RWPE1 (cell line): Measurements from ENCODE around the gene PAM16.

Experiments
- CTCF ChIA-PET: fragments of 350-600 bp; sonication (Branson Sonifier 250); formaldehyde crosslinking; extraction: SDS; loops from one replicate; lab custom pipeline; 2021; lab: Yijun Ruan, JAX
- POLR2A ChIA-PET: fragments of 400-600 bp; formaldehyde crosslinking; extraction: SDS; loops from one replicate; lab custom pipeline; 2020; ENCODE audit warnings: antibody characterized with exemption; ENCODE audit not compliant: low non-redundant PET; lab: Yijun Ruan, JAX
- DNase-seq: peaks from one replicate; pipeline ENCODE4 v3.0.0; 2012; ENCODE audit warnings: low spot score
- H3K27ac ChIP-seq: fragments of 450-650 bp; 2 replicates; pipeline ENCODE4 v1.5.1; 2017
- CTCF ChIP-seq: fragments of 450-650 bp; conservative IDR thresholded peaks from 2 replicates; pipeline ENCODE4 v1.5.1; 2017; ENCODE audit warnings: low read depth, mild to moderate bottlenecking

PAM16 gene

DNA sequence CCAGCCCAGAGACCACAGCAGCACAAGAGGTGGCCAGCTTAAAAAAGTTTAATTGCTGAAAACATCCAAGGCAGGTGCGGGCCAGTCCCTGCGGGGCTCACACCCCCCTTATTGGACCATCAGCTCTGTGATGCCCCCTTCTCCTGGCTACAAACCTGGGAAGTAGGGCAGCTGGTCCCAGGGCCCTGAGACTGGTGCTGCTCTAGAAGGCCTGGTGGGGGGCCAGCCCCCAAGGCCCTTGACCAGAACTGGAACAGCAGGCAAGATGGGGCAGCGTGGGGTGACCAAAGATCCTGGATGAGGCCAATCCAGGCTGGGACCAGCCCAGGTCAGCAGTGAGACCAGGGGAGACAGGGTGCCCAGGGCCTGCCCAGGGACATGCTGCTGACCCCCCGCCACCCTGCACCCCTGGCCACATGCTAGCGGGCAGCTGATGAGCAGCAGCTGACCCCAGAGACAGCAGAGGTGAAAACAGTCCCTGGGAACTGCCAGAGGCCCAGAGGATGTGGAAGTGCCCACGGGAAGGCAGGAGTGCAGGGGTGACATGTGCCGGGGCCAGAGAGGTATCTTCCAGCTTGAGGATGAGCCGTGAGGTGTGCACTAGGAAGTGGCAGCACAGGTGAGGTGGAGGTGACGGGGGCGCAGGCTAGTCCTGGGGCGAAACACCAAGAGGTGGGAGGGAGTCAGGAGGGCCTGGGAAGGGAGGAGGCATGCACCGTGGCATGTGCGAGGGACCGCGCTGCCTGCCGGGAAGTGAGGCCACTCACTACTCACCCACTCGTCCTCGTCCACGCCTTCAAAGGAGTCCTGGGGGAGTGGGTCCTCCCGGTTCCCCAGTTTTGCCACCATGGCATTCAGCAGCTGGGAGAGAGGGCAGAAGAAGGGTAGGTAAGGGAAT, 3.6 kb upstream of the PAM16 start:
- CTCF ChIA-PET, result interaction anchor here (1.2 kb wide), 1 partner anchor 48 kb away, joined by 4 read pairs; no protein-coding TSS in a partner anchor
- H3K27ac ChIP-seq, result no peak overlapping the region
- POLR2A ChIA-PET, result interaction anchor here (0.6 kb wide), 1 partner anchor 15 kb away, joined by 3 read pairs; no protein-coding TSS in a partner anchor
- TF ChIP-seq CTCF, result no peak
- no peak for DNase-seq

GRCh38 chr16:4353675-4354074, 2.6 kb upstream of the PAM16 start:
- POLR2A ChIA-PET, result no interaction called here
- CTCF ChIA-PET, result interaction anchor here (0.8 kb wide), 1 partner anchor 78 kb away, joined by 6 read pairs; no protein-coding TSS in a partner anchor
- no peak overlapping the region for H3K27ac ChIP-seq
- no peak for TF ChIP-seq CTCF
- DNase-seq, result no peak

DNA sequence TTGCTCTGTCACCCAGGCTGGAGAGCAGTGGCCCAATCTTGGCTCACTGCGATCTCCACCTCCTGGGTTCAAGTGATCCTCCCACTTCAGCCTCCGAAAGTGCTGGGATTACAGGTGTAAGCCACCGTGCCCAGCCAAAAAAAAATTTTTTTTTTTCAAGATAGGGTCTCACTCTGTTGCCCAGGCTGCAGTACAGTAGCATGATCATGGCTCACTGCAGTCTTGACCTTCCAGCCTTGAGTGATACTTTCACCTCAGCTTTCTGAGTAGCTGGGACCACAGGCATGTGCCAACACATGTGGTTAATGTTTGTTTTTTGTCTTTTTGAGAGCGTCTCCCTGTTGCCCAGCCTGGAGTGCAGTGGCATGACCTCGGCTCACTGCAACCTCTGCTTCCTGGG, 1.7 kb upstream of the PAM16 start:
- ChIA-PET CTCF (interaction anchor here (0.6 to 0.8 kb wide), 2 partner anchors 60 to 78 kb away, joined by 3 to 6 read pairs; no protein-coding TSS in a partner anchor), POLR2A (no interaction called here)
- TF ChIP-seq CTCF, result no peak
- no peak overlapping the region for H3K27ac ChIP-seq
- no peak for DNase-seq

DNA sequence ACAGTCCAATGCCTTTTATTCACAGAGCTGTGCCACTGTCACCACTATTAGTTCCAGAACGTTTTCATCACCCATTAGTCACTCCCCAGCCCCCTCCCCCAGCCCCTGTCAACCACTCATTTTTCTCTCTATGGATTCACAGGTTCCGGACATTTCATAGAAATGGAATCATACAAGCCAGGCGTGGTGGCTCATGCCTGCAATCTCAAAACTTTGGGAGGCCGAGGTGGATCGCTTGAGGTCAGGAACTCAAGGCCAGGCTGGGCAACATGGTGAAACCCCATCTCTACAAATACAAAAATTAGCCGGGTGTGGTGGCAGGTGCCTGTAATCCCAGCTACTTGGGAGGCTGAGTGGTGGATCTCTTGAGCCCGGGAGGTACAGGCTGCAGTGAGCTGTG, 759 bp upstream of the PAM16 start:
- peak; percentile 53 for DNase-seq
- CTCF ChIA-PET, result interaction anchor here (0.7 to 2.4 kb wide), 5 partner anchors 8 to 78 kb away, joined by 3 to 15 read pairs (median 4); no protein-coding TSS in a partner anchor
- H3K27ac ChIP-seq, result peak overlapping the region; percentile 85
- POLR2A ChIA-PET, result no interaction called here
- no peak for TF ChIP-seq CTCF

DNA sequence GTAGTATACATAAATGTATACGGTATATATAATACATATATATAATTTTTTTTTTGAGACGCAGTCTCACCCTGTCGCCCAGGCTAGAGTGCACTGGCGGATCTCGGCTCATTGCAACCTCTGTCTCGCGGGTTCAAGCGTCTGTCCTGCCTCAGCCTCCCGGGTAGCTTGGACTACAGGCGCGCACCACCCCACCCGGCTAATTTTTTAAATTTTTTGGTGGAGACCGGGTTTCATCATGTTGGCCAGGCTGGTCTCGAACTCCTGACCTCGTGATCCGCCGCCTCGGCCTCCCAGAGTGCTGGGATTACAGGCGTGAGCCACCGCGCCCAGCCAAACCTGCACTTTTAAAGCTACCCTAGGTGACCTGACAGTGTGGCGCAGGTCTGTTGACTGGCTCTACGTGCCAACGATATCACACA, 745 bp downstream of the PAM16 start:
- TF ChIP-seq CTCF, result no peak
- ChIA-PET CTCF (interaction anchor here (0.7 to 2.4 kb wide), 6 partner anchors 27 to 163 kb away, joined by 3 to 15 read pairs (median 5); no protein-coding TSS in a partner anchor), POLR2A (interaction anchor here (0.6 kb wide), 1 partner anchor 26 kb away, joined by 3 read pairs; no protein-coding TSS in a partner anchor)
- H3K27ac ChIP-seq, result peak overlapping the region; percentile 85
- no peak for DNase-seq

- ChIA-PET CTCF (interaction anchor here (0.6 to 0.9 kb wide), 3 partner anchors 47 to 692 kb away, joined by 4 to 7 read pairs (median 4); no protein-coding TSS in a partner anchor), POLR2A (no interaction called here)
- H3K27ac ChIP-seq, result peak overlapping the region; percentile 63
- no peak for TF ChIP-seq CTCF
- no peak for DNase-seq
Observed at GRCh38 chr16:4349332-4349731, 1.8 kb downstream of the PAM16 start.
